Right ventricle myocardium inferior (tissue), 1 donor: Measurements from ENCODE around the gene MET. TPM values are rescaled to one million over a fixed set of nuclear protein-coding genes. Genes with fewer than 3 reads are reported as not detected.
A peak's percentile ranks its signal among the peaks of the same experiment; 100 is the strongest.

Experiments
- ATAC-seq: fragments of 200-7000 bp; cut with Tn5 transposase; one replicate; pipeline ENCODE4 v1.9.1; 2020; ENCODE audit warnings: mild to moderate bottlenecking, moderate library complexity
- DNase-seq: peaks from one replicate; pipeline ENCODE4 v3.0.0; 2021; ENCODE audit errors: missing footprints
- intact Hi-C: fragments of 100-400 bp; cut with DNase I; formaldehyde crosslinking; loops from one replicate; pipeline ENCODE4 v1.11.0; 2022
- total RNA-seq: library from RNA; stranded (reverse); fragmentation: NEBNext Ultra II Directional; extraction: Animal tissue kit (Norgen Biotek cat#: 25700); gene quantifications from one replicate; pipeline ENCODE4 v1.2.1, GENCODE V29; 2021
- donor health status: DM: no; HTN: yes; CAD: no; lungs with severe emphysema.

Gene MET
- total RNA-seq, 1 donor from 2014 or later = 15.9 TPM

DNA sequence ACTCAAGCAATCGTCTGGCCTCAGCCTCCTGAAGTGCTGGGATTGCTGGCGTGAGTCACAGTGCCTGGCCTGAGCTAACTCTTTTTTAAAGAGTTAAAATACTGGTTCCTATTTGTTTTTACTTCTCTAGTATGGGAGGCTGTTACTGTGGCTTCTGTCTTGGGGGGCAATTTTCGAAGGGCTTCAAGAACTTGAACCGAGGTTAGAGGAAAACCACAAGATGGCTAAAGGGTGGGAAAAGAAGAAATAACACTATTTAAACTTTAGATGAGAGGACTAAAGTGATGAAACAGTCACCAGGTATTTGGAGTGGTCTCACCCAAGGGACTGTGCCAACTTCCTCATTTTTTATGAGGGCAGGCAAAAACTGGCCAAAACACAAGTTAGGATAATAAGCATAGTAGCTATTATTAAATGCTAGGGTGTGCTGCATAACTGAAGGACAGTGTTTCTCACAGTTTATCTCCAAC is 17.8 kb downstream of the MET start:
- no peak for ATAC-seq
- intact Hi-C loops = no loop called here
- no peak for DNase-seq

DNA sequence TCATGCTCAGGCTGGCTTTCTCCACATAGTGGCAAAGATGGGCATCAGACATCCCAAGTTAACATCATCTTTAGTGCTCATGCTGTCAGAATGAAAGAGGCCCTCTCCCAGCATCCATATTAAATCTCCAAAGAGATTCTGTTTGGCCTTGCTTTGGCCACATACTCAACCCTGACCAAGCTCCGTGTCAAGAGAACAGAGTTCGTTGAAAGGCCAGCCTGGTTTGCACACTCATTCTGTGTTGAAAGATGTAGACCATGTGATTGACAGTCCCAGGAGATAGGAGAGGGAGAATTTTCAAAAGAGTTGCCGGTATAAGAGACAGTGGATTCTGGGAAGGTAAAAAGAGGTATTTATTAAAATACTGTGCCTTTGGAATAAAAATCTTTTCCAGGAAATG is 19.7 kb downstream of the MET start:
- ATAC-seq = no peak
- DNase-seq = no peak
- intact Hi-C loops = no loop called here

DNA sequence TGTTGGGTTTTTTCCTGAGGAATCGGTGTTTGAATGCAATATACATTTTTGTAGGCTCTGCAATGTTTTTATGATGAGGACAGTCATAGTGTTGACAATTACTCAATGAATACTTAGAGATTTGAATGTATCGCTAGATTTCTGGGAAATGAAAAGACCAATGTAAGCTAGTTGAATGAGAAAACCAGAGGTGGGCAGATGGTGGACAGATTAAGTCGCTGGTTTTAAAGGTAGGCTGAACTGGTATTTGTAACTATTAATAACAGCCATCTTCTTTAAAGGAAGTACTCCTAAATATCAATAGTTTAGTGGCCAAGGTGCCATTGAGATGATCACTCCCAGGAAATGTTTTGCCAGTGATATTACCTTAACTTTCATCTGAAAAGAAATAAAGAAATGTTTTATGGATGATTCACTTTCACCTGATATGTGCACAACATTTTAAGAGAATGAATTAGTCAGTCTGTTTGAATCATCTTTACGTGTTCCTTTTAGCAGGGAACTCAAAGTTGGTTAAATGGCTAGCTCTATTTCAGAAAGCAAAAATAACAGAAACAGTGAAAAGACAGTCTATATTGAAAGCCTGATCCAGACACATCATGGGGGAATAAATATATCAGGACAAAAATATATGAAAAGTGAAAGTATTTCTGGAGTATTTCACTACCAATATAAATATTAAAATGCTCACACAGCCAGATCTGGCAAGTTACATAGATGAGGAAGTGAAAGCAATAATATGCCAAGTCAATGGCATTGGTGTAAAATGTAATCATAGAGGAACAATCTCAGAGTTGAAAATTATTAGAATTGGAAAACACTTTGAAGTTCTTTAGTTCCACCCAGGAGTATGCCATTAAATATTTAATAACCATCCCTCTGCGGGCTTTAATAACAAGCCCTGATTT is 20.7 kb downstream of the MET start:
- DNase-seq = no peak
- intact Hi-C loops = no loop called here
- no peak for ATAC-seq

DNA sequence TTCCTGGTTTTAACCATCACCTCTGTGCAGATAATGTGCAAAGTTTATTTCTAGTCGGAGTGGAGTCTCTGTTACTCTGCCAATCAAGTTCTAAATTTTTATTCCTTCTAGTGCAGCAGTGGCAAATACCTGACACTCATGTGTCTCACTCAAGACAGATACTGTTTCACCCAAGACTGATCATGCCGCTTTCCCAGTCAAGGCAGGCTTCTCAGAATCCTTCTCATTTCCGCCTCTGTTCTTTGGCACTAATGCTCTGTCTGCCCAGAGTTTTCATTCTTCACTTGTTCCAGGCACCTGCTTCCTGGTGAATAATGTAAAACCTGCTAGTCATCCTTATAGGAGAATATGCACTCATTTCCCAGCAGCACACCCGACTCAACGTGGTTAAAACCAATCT is 24.7 kb downstream of the MET start:
- DNase-seq (no peak), ATAC-seq (no peak)
- intact Hi-C loops = no loop called here

DNA sequence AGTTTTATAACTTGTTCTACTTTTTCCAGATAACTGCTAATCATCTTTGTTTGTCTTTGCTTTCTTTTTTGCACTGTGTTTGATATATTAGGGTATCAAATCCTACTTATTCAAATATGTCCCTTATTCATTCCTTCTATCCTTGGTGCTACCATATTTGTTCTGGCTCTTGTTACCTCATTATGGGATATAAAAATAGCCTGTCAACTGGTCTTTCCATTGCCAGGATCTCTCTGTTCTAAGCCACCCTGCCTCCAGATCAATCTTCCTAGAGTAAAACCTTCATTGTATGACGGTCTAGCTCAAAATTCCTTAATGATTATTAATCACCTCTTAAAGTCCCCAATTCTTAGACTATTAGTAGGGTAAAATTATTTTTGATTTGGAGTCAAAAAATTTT is 25.2 kb downstream of the MET start:
- DNase-seq (no peak), ATAC-seq (no peak)
- intact Hi-C loops = no loop called here

DNA sequence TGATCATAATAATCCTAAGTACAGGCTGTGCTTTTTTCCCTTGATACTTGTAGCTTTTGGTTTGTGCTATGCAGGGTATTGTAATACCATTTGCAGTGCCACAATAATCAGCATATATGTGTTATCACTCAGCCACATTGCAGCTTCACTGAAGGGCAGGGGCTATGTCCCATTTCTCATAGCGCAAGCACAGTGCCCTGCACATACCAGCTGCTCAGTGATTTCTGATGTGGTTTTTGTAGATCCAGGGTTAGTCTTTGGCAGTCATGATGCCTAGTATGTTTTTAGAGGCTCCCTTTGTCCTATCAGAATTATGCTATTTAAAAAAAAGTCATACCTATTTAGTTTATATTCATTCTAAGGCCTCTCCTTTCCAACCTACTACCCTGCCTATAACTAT is 25.8 kb downstream of the MET start:
- ATAC-seq (no peak), DNase-seq (no peak)
- intact Hi-C loops = no loop called here

DNA sequence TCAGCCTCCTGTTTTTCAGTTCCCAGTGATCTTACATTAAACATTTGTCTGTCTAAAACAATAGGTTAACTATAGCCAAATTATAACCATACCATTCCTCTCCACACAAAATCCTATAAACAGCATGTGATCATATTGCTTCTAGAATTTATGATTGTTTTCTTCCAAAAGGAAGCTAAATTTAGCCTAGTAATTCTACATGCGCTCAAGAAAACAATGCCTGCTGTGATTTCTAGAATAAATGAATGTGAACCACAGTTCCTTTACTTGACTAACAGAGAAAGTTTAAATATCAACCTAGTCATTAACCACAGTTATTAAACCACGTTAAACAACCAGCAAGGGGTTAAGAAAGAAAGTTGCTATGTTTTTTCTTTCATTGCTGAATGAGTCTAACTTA is 26.4 kb downstream of the MET start:
- DNase-seq (no peak), ATAC-seq (no peak)
- intact Hi-C loops = no loop called here

DNA sequence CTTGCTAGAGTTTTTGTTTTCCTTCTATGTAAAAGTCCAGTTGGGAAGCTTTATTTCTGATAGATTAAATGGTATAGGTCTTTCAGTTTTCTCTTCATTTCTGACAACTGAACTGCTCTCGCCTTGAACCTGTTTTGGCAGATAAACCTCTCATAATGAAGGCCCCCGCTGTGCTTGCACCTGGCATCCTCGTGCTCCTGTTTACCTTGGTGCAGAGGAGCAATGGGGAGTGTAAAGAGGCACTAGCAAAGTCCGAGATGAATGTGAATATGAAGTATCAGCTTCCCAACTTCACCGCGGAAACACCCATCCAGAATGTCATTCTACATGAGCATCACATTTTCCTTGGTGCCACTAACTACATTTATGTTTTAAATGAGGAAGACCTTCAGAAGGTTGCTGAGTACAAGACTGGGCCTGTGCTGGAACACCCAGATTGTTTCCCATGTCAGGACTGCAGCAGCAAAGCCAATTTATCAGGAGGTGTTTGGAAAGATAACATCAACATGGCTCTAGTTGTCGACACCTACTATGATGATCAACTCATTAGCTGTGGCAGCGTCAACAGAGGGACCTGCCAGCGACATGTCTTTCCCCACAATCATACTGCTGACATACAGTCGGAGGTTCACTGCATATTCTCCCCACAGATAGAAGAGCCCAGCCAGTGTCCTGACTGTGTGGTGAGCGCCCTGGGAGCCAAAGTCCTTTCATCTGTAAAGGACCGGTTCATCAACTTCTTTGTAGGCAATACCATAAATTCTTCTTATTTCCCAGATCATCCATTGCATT is 27.1 kb downstream of the MET start:
- no peak for DNase-seq

DNA sequence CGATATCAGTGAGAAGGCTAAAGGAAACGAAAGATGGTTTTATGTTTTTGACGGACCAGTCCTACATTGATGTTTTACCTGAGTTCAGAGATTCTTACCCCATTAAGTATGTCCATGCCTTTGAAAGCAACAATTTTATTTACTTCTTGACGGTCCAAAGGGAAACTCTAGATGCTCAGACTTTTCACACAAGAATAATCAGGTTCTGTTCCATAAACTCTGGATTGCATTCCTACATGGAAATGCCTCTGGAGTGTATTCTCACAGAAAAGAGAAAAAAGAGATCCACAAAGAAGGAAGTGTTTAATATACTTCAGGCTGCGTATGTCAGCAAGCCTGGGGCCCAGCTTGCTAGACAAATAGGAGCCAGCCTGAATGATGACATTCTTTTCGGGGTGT is 27.7 kb downstream of the MET start:
- DNase-seq = no peak
- intact Hi-C loops = no loop called here
- no peak for ATAC-seq

More for the DNA sequence above, 27.1 kb downstream of the MET start:
- ATAC-seq = peak; percentile 69
- intact Hi-C loops = no loop called here

DNA sequence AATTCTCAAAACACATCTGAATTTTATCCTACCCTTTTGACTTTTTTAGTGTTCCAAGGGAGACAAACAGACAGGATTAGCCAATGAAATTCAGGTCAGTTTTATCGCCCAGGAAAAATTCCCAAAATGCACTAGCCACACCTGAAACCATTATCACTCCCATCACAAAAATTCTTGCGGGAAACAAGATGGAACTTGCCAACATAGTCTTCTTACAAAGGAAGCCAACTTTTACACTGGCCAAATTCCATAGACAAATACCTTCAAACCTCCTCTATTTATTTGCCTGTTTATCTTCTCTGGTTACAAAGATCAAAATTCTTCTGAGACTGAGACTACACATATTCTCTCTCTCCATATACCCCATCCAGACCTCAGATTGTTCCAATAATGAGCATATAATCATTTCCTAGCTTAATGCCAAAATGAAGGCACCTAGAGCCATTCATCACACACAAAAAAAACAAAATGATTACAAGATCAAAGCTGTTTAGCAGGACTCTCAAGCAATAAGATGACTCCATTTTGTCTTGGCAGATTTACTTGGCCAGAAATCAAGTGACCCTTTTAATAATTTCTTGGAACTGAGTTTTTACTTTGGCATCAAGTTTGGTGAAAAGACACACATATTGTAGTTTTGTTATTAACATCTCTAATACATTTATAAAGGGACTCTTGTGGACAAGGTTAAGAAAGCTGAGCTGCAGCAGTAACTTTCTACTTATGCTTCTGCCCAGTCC is 30.2 kb downstream of the MET start:
- ATAC-seq (no peak), DNase-seq (no peak)
- intact Hi-C loops = no loop called here

DNA sequence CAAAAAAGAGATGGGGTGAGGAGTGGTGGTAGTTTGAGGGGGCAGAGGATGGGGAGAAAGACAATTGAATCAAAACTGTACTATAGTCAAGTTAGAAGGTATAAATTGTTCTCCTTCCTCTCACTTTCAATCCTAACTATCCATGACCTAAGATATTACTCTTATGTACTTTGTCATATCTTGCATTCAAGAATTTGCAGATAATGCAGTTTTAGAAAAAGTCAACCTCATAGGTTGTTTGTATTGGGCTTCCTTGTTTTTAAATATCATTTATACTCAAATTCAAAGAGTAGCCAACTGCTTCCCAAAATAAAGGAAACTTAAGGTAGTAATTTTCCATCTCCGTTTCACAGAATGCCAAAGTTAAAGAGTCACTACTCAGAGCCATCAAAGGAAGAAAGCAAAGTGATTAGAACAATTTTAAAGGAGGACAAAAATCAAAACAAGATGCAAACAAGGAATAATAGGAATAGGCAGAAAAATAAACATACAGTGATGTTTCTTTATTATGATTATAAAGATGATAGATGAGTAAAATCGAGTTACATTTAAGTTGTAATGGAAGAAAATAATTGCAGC is 32.7 kb downstream of the MET start:
- intact Hi-C loops = no loop called here
- DNase-seq (no peak), ATAC-seq (no peak)

DNA sequence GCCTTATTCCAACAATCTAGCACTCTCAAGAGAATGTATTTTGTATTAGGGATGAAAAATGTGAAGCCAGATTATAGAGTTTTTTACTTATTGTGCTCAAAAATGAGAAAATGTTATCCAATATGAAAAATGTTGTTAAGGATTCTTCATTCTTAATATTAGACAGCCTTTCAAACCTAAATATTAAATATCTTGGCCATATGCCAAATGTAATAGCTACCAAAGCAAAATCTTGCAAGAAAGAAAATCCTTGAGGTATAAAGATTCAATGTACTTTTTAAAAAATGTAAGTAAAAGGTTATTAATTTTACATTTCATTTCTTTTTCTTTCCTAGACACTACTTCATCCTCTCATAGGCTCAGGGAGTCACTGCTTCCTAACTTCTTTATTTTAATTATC is 33.4 kb downstream of the MET start:
- ATAC-seq = no peak
- intact Hi-C loops = no loop called here
- DNase-seq = no peak

DNA sequence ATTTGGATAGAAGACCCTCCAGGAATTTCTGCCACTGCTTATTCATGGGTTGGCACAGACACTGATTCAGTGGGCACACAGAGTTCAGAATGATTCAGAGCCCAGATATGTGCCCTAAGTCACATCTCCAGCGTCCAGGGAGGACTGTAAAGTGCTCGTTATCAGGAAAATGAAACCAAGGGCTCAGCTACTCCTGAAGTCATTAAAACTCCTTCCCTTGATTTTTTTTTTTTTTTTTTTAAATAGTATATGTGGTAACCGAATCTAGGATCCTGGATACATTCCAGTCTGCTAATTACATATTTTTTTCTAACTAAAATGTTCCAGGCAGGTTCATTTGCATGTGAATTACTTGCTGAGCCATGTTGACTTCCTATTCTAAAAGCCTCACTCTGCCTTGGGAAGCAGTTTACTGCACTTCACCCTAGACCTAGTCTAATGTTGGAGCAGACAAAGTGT is 34.7 kb downstream of the MET start:
- DNase-seq = no peak
- ATAC-seq = no peak
- intact Hi-C loops = no loop called here

DNA sequence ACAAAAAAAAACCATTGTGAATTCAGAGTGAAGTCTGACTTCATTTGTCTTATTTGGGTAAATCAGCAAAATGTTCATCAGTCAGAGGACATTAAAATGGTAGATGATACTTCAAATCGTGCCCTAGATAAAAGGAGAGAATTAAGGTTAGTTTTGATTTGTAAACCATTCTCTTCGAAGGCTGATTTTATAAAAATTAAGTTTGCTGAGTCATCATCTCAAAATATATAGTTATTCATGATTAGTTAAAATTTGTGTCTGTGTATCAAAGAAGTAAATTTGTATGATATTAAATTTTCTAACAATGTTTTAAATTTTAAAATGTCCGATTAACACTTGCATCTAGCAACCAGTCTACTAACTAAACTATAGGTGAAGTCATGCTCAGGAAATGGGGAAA is 35.3 kb downstream of the MET start:
- DNase-seq (no peak), ATAC-seq (no peak)
- intact Hi-C loops = no loop called here

DNA sequence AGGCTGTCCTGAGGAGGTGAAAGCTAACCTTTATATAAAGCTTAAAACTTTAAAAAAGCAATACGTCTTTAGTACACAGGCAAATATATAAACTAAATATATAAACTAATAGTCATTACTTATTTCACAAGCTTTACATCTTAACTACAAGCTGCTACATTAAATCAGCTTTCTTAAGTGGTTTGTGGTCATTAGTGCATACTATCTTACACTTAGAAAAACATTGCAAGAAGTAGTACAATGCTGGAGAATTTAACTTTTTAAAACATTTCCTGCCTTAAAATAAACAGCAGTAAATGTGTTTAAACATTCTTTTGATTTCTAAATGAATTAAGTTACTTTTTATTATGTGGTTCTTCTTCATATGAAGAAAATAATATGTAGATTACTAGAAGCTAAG is 36.3 kb downstream of the MET start:
- DNase-seq (no peak), ATAC-seq (no peak)
- intact Hi-C loops = no loop called here

DNA sequence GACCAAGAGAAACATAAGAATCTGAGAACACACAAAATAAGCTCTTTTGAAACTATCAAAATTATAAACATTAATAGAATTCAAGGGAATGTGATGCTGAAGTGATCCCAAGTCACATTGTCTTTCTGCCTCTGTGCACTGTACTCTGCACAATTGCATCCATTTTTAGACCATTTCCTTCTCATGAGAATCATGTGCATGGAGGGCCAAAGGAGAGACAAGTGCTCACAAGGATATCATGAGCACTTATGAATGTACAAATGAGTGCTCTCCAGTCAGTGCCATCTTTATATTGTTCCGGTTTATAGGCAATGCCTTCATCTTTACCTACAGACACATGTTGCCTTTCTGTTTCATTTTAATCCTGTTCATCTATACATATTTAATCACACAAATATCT is 36.9 kb downstream of the MET start:
- DNase-seq (no peak), ATAC-seq (no peak)
- intact Hi-C loops = no loop called here

DNA sequence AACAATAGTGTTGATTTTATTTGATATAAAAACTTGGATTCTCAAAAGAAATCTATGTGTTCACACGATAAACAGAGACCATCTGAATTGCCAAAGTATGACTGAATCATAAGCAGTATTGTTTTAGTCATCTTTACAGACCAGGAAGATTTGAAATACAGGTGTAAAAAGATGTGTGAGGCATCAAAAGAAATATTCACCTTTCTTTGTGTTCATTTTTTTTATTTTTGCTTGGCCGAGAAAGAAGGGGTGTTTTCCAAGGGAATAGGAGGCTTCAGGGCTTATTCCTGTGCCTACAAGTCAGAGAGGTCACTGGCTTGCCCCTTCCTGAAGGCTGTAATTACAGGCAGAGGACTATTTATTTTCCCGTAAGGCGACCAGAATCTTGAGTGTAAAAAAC is 37.3 kb downstream of the MET start:
- DNase-seq (no peak), ATAC-seq (no peak)
- intact Hi-C loops = no loop called here

DNA sequence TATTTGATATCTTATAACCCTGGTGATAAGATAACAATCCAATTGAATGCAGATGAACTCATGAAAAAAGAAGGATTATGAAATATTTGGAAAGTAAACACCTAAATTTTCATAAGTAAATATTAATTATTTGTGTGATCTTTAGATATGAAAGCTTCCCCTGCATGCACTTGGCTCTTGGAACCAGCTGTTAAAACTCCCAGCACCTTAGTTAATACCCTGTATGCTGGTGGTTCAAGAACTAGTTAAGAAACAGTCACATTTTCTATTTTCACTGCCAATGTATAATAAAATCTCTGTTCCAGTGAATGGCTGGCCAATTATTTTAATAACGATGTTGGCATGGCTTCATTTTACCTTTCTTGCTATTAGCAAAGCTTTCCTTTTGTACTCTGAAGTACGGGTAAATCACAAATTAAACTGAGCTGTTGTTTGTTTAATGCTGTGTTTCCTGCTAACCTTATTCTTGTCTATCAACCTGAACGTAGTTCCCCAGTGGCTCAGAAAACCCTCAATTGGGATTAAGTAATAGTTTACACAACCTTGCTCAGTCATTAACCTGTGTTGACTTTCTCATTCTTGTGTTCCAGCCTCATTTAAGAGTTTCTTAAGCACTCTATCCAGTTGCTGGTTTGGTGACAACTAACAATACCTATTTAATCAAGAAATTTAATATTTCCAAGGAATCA is 38.9 kb downstream of the MET start:
- DNase-seq (no peak), ATAC-seq (no peak)
- intact Hi-C loops = no loop called here

DNA sequence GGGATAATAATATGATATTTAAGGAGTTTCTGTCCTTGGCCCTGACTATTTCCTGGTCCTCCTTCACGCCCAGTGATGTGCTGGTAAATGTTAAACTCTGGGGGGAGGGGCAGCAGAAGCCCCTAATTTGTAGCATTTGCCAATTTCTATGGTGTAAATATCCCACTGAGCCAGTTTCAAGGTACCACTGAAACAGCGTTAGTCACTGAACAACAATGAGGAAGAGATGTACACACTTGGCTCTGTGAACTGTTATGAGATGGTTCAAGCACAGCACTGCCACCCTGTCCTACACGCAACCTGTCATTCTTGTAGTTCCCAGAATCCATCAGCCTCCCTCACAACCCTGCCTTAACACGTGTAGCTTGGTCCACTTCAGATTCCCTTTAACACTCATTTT is 39.8 kb downstream of the MET start:
- no peak for ATAC-seq
- intact Hi-C loops = no loop called here
- no peak for DNase-seq
